H9 (cell line): Measurements from ENCODE around the gene THSD7A. TPM values are rescaled to one million over a fixed set of nuclear protein-coding genes. Genes with fewer than 3 reads are reported as not detected.

ENCODE experiments used
- DNase-seq: peaks from one replicate; pipeline ENCODE4 v3.0.0-alpha.2; 2017
- H2AFZ ChIP-seq: one replicate; pipeline ENCODE4 v1.6.1; 2013; ENCODE audit warnings: mild to moderate bottlenecking, low read length, control low read depth, moderate library complexity
- H2AK5ac ChIP-seq: 2 replicates; pipeline ENCODE4 v1.6.1; 2013; ENCODE audit warnings: low read length, control low read depth, mixed read lengths; ENCODE audit not compliant: insufficient read length
- H2BK120ac ChIP-seq: one replicate; pipeline ENCODE4 v1.6.1; 2013; ENCODE audit warnings: low read depth, mild to moderate bottlenecking, low read length, control low read depth, inconsistent platforms; ENCODE audit not compliant: poor library complexity, severe bottlenecking
- H2BK12ac ChIP-seq: 2 replicates; pipeline ENCODE4 v1.6.1; 2013; ENCODE audit warnings: low read length, control low read depth, mixed read lengths, low read depth; ENCODE audit not compliant: insufficient read length
- H2BK15ac ChIP-seq: 2 replicates; pipeline ENCODE4 v1.6.1; 2013; ENCODE audit warnings: low read depth, low read length, control low read depth
- H2BK20ac ChIP-seq: one replicate; pipeline ENCODE4 v1.6.1; 2013; ENCODE audit warnings: low read depth, mild to moderate bottlenecking, low read length, control low read depth, inconsistent platforms; ENCODE audit not compliant: poor library complexity, severe bottlenecking
- H2BK5ac ChIP-seq: 2 replicates; pipeline ENCODE4 v1.6.1; 2013; ENCODE audit warnings: low read length, control low read depth, mixed read lengths; ENCODE audit not compliant: insufficient read length
- H3K14ac ChIP-seq: 2 replicates; pipeline ENCODE4 v1.6.1; 2013; ENCODE audit warnings: low read length, control low read depth; ENCODE audit not compliant: insufficient read depth
- H3K18ac ChIP-seq: 2 replicates; pipeline ENCODE4 v1.6.1; 2013; ENCODE audit warnings: low read depth, mild to moderate bottlenecking, mixed read lengths, low read length, control low read depth; ENCODE audit not compliant: insufficient read length
- H3K23ac ChIP-seq: 2 replicates; pipeline ENCODE4 v1.6.1; 2013; ENCODE audit warnings: low read length, control low read depth, mixed read lengths, low read depth; ENCODE audit not compliant: insufficient read length
- H3K23me2 ChIP-seq: 2 replicates; pipeline ENCODE4 v1.6.1; 2013; ENCODE audit warnings: low read depth, mild to moderate bottlenecking, mixed read lengths, low read length, control low read depth; ENCODE audit not compliant: insufficient read length, poor library complexity, severe bottlenecking
- H3K27ac ChIP-seq: 2 replicates; pipeline ENCODE4 v1.5.1; 2013; ENCODE audit warnings: low read length, control low read depth, mixed read lengths, low read depth; ENCODE audit not compliant: insufficient read length
- H3K27me3 ChIP-seq: 2 replicates; pipeline ENCODE4 v1.6.1; 2013; ENCODE audit warnings: low read length, control low read depth, inconsistent platforms; ENCODE audit not compliant: insufficient read depth
- H3K4ac ChIP-seq: 2 replicates; pipeline ENCODE4 v1.6.1; 2013; ENCODE audit warnings: low read depth, mild to moderate bottlenecking, control low read depth, inconsistent platforms, low read length, moderate library complexity
- H3K4me1 ChIP-seq: 2 replicates; pipeline ENCODE4 v1.6.1; 2013; ENCODE audit warnings: low read length, control low read depth, inconsistent platforms; ENCODE audit not compliant: insufficient read depth
- H3K4me2 ChIP-seq: 2 replicates; pipeline ENCODE4 v1.6.1; 2013; ENCODE audit warnings: low read length, control low read depth, mixed read lengths; ENCODE audit not compliant: insufficient read length, insufficient read depth
- H3K56ac ChIP-seq: 2 replicates; pipeline ENCODE4 v1.6.1; 2013; ENCODE audit warnings: low read depth, mild to moderate bottlenecking, mixed read lengths, low read length, control low read depth; ENCODE audit not compliant: insufficient read length
- H3K79me1 ChIP-seq: 2 replicates; pipeline ENCODE4 v1.6.1; 2013; ENCODE audit warnings: low read depth, mild to moderate bottlenecking, moderate library complexity, low read length, control low read depth, inconsistent platforms; ENCODE audit not compliant: insufficient read depth, poor library complexity, severe bottlenecking
- H3K79me2 ChIP-seq: 2 replicates; pipeline ENCODE4 v1.6.1; 2013; ENCODE audit warnings: low read length, control low read depth, inconsistent platforms; ENCODE audit not compliant: insufficient read depth
- H3K9ac ChIP-seq: 2 replicates; pipeline ENCODE4 v1.6.1; 2013; ENCODE audit warnings: low read length, control low read depth, mixed read lengths; ENCODE audit not compliant: insufficient read length; ENCODE audit errors: extremely low read depth
- H3K9me3 ChIP-seq: one replicate; pipeline ENCODE4 v1.6.1; 2013; ENCODE audit warnings: low read depth, low read length, inconsistent platforms; ENCODE audit not compliant: control insufficient read depth
- H3T11ph ChIP-seq: one replicate; pipeline ENCODE4 v1.6.1; 2013; ENCODE audit warnings: mild to moderate bottlenecking, low read length, control low read depth, inconsistent platforms
- H4K20me1 ChIP-seq: one replicate; pipeline ENCODE4 v1.6.1; 2013; ENCODE audit not compliant: control insufficient read depth, insufficient read length, insufficient read depth
- H4K5ac ChIP-seq: 2 replicates; pipeline ENCODE4 v1.6.1; 2013; ENCODE audit warnings: low read depth, mild to moderate bottlenecking, mixed read lengths, low read length, control low read depth; ENCODE audit not compliant: insufficient read length
- H4K8ac ChIP-seq: replicated peaks from 2 replicates; pipeline ENCODE4 v1.6.1; 2013; ENCODE audit warnings: low read length, control low read depth, mixed read lengths, low read depth; ENCODE audit not compliant: insufficient read length
- H4K91ac ChIP-seq: 2 replicates; pipeline ENCODE4 v1.6.1; 2013; ENCODE audit warnings: low read depth, mild to moderate bottlenecking, moderate library complexity, mixed read lengths, low read length, control low read depth; ENCODE audit not compliant: insufficient read length
- H3K27ac Mint-ChIP-seq, 3 experiments: 2 replicates in 2 of 3; 3 replicates in 1 of 3; pipeline ENCODE4 v1.8.0; 2020 to 2021; ENCODE audit warnings: mixed read lengths in 3 of 3, mild to moderate bottlenecking in 1 of 3, moderate library complexity in 1 of 3
- H3K27me3 Mint-ChIP-seq: 2 replicates; pipeline ENCODE4 v1.8.0; 2021; ENCODE audit warnings: low read depth, mild to moderate bottlenecking, moderate library complexity, mixed read lengths
- H3K36me3 Mint-ChIP-seq, 3 experiments: 2 replicates in 2 of 3; 3 replicates in 1 of 3; pipeline ENCODE4 v1.8.0; 2020 to 2021; ENCODE audit warnings: low read depth in 3 of 3, mixed read lengths in 3 of 3; ENCODE audit not compliant: insufficient read depth in 1 of 3
- H3K4me1 Mint-ChIP-seq, 2 experiments: 2 replicates each; pipeline ENCODE4 v1.8.0; 2020; ENCODE audit warnings: mixed read lengths in 2 of 2
- H3K4me3 Mint-ChIP-seq, 2 experiments: 2 replicates in 1 of 2; 3 replicates in 1 of 2; pipeline ENCODE4 v1.8.0; 2020 to 2021; ENCODE audit warnings: mild to moderate bottlenecking in 2 of 2, mixed read lengths in 2 of 2, moderate library complexity in 1 of 2
- H3K9me3 Mint-ChIP-seq, 2 experiments: 2 replicates in 1 of 2; 3 replicates in 1 of 2; pipeline ENCODE4 v1.8.0; 2020; ENCODE audit warnings: mild to moderate bottlenecking in 2 of 2, mixed read lengths in 2 of 2, moderate library complexity in 1 of 2
- CTCF ChIP-seq: fragments of 200-600 bp; sonication (generic); conservative IDR thresholded peaks from 3 replicates; pipeline ENCODE4 v1.8.0; 2021; ENCODE audit warnings: antibody characterized with exemption, mild to moderate bottlenecking
- total RNA-seq: library from RNA; stranded (reverse); gene quantifications from 2 replicates; pipeline ENCODE4 v1.2.1, GENCODE V29; 2021

The THSD7A gene
- total RNA-seq, 1 experiment from 2014 or later = 0.42 TPM

- H2BK20ac ChIP-seq = no peak overlapping the region
- no peak overlapping the region for H2BK12ac ChIP-seq
- Mint-ChIP-seq H3K4me1 (peaks cover 22% of the 10 kb centered on the region in 2 experiments), H3K27ac (no peak overlapping the region), H3K27me3 (peaks cover 23% of the 10 kb centered on the region), H3K4me3 (no peak overlapping the region), H3K9me3 (no peaks in the 10 kb centered on the region), H3K36me3 (no peaks in the 10 kb centered on the region)
- H3K27ac ChIP-seq = no peak overlapping the region
- H3T11ph ChIP-seq = no peak overlapping the region
- no peak overlapping the region for H2AK5ac ChIP-seq
- no peak overlapping the region for H3K56ac ChIP-seq
- no peak overlapping the region for H3K23ac ChIP-seq
- TF ChIP-seq CTCF = no peak
- no peak overlapping the region for H4K8ac ChIP-seq
- H2AFZ ChIP-seq = no peak overlapping the region
- no peak overlapping the region for H2BK5ac ChIP-seq
- no peaks in the 10 kb centered on the region; the same call in 1 of the 2 replicates for H3K27me3 ChIP-seq
- H3K4ac ChIP-seq = no peak overlapping the region
- no peaks in the 10 kb centered on the region for H3K79me2 ChIP-seq
- H2BK120ac ChIP-seq = no peak overlapping the region
- H4K5ac ChIP-seq = no peak overlapping the region
- H3K9me3 ChIP-seq = no peaks in the 10 kb centered on the region
- peaks cover 15% of the 10 kb centered on the region for H3K23me2 ChIP-seq
- no peaks in the 10 kb centered on the region for H4K20me1 ChIP-seq
- H3K18ac ChIP-seq = no peak overlapping the region
- H3K79me1 ChIP-seq = no peaks in the 10 kb centered on the region
- H3K4me2 ChIP-seq = no peak overlapping the region
- H3K9ac ChIP-seq = no peak overlapping the region
- H2BK15ac ChIP-seq = no peak overlapping the region
- no peaks in the 10 kb centered on the region for H3K4me1 ChIP-seq
- no peak overlapping the region for H3K14ac ChIP-seq
- DNase-seq = no peak
- no peak overlapping the region for H4K91ac ChIP-seq
These were observed 2.0 kb downstream of the THSD7A start for GRCh38 chr7:11829954-11830353.
